ENCODE results near the gene ARIH1. TPM values are rescaled to one million over a fixed set of nuclear protein-coding genes. Genes with fewer than 3 reads are reported as not detected.

Gene ARIH1
- total and polyA plus RNA-seq, 2 experiments from 2014 or later: 30.5 to 48.6 TPM

- Histone ChIP-seq H3K27ac (ENCODE audit: low read depth) (no peak overlapping the region), H3K36me3 (ENCODE audit: insufficient read depth) (no peaks in the 10 kb centered on the region), H2AFZ (peak overlapping the region; percentile 66; the same call in 1 of the 2 replicates), H3F3A (replicated peaks; ENCODE audit: low read depth) (no peaks in the 10 kb centered on the region), H3K4me1 (ENCODE audit: insufficient read depth) (no peaks in the 10 kb centered on the region), H3K79me2 (replicated peaks; ENCODE audit: insufficient read depth) (no peaks in the 10 kb centered on the region), H3K9me2 (ENCODE audit: insufficient read depth) (no peaks in the 10 kb centered on the region), H3K27me3 (ENCODE audit: insufficient read depth) (no peaks in the 10 kb centered on the region), H4K20me1 (replicated peaks; ENCODE audit: insufficient read depth) (no peaks in the 10 kb centered on the region), H3K4me2 (no peak overlapping the region), H3K4me3 (no peak overlapping the region)
- no peaks in the 10 kb centered on the region for H3K4me1 Mint-ChIP-seq
- H3K9me3 Mint-ChIP-seq: no peaks in the 10 kb centered on the region
- ATAC-seq: no peak
- H3K36me3 Mint-ChIP-seq (ENCODE audit: low read depth): no peaks in the 10 kb centered on the region
- no peaks in the 10 kb centered on the region for H3K27me3 Mint-ChIP-seq (ENCODE audit: insufficient read depth, low read depth, poor library complexity)
- TF ChIP-seq ZNF114 (CRISPR knock-in tag; IDR thresholded peaks at IDR 0.05) (no peak), EZH2phosphoT487 (IDR thresholded peaks at IDR 0.05; ENCODE audit: unreplicated experiment) (no peak), STAT1 (IDR thresholded peaks at IDR 0.05; ENCODE audit: unreplicated experiment) (no peak), POLR2AphosphoS5 (IDR thresholded peaks at IDR 0.05; ENCODE audit: low read depth) (no peak), REST (IDR thresholded peaks at IDR 0.05; ENCODE audit: unreplicated experiment) (no peak), CREB1 (CRISPR knock-in tag; IDR thresholded peaks at IDR 0.05; ENCODE audit: low read depth) (no peak), NANOG (IDR thresholded peaks at IDR 0.05; ENCODE audit: borderline replicate concordance) (no peak), EZH2 (IDR thresholded peaks at IDR 0.05; ENCODE audit: low read depth, unreplicated experiment) (no peak), CTCF (conservative IDR thresholded peaks at IDR 0.05; ENCODE audit: low read depth in 2 of 2) (no peak), ETS1 (IDR thresholded peaks at IDR 0.05) (no peak), ZNF462 (CRISPR knock-in tag; IDR thresholded peaks at IDR 0.05) (no peak), ZNF331 (CRISPR knock-in tag; IDR thresholded peaks at IDR 0.05; ENCODE audit: low read depth) (no peak), JUNB (IDR thresholded peaks at IDR 0.05; ENCODE audit: unreplicated experiment) (no peak)
- DNase-seq (ENCODE audit: low spot score): no peak
- H3K27ac Mint-ChIP-seq: no peak overlapping the region
- H3K4me3 Mint-ChIP-seq: no peak overlapping the region; the same call in 2 of the 3 replicates
These were observed 22.9 kb upstream of the ARIH1 start for GRCh38 chr15:72451224-72451623.
